NCI-H128 (cell line): ENCODE measurements around the gene SUCLG2.

Experiments
- DNase-seq: peaks from one replicate; lab custom pipeline; 2025; ENCODE audit not compliant: unreplicated experiment; lab: John Stamatoyannopoulos, UW

Gene SUCLG2

GRCh38 chr3:67462187-67462586, 192.2 kb downstream of the SUCLG2 start:
- no peak for DNase-seq

- DNase-seq, result no peak
Observed at GRCh38 chr3:67461667-67462142, 192.7 kb downstream of the SUCLG2 start.

- DNase-seq, result no peak
Observed at GRCh38 chr3:67460841-67461510, 193.4 kb downstream of the SUCLG2 start.

DNA sequence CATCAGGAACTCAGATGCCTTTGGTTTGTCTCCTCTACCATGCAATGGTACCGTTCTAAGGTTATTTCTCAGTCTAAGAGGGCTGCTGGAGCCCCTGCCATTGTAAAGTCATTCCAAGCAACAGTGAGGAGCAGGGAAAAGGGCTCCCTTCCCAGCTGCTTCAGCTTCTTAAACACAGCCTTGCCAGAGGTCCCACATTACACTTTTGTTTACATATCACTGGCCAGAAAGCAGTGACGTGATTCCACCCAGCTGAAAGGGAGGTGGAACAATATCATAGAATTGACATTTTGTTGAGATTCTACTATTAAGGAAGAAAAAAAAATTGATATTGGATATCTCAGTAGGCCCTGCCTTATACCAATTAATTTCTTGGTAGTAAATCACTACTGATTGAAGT, 194.6 kb downstream of the SUCLG2 start:
- no peak for DNase-seq

GRCh38 chr3:67458896-67459530, 195.4 kb downstream of the SUCLG2 start:
- no peak for DNase-seq

DNA sequence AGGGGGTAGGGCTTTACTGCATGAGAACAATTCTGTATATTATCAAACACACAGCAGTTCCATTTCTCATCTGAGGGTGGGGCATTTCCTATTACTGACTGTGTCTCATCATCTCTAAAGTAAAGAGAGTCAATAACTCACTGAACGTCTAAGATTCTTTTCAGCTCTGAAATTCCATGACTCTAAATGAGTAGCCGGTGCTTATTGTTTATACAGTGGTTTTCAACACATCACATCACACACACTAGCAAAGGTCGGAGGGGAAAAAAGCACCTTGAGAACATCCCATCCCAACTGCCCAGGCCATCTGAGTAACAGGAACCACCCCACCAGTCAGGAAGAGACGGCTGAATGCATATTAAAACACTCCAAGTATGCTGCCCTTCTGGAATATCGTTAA, 196.0 kb downstream of the SUCLG2 start:
- no peak for DNase-seq

DNA sequence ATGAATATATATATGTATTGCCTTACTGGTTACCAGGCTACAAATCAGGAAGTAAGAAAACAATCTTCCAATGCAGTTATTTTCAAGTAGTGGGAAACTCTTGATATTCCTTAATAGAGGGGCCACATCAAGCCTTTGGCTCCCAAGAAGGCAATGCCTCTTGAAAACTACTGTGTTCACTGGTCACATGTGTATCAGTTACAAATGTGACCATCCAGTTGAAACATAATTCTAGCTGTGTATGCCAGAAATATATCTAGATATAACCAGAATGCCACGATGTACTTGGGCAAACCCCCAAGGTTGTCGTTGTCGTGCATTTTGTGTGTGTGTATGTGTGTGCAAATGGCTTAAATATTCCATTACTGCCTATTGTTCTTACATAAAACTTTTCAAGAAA, 200.8 kb downstream of the SUCLG2 start:
- no peak for DNase-seq

DNA sequence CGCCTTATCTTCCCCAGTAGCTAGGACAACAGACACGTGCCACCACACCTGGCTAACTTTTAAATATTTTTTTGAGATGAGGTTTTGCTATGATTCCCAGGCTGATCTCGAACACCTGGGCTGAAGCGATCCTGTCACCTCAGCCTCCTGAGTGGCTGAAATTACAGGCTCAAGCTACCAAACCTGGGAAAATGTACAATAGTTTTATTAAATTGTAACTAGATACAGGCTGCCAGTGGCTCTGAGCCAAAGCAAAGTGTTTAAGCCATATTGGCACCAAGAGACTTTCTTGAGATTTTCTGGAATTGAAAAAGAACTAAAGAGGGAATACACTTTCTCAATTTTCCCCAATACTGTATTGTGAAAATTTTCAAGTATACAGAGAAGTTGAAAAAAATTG, 204.3 kb downstream of the SUCLG2 start:
- DNase-seq, result no peak

GRCh38 chr3:67447393-67447792, 207.0 kb downstream of the SUCLG2 start:
- no peak for DNase-seq

DNA sequence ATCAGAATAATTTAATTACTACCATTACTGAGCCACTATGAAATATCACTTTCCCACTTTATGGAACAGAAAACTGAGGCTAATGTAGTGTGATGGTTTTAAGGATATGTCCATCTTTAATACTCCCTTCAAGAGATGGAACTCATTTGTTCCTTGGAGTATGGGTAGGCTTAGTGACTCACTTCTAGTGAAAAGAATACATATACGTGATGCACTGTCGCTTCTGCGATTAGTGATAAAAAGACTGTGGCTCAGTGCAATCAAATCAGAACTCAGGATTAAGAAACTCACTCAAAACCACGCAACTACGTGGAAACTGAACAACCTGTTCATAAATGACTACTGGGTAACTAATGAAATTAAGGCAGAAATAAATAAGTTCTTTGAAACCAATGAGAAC, 216.6 kb downstream of the SUCLG2 start:
- DNase-seq, result no peak

DNA sequence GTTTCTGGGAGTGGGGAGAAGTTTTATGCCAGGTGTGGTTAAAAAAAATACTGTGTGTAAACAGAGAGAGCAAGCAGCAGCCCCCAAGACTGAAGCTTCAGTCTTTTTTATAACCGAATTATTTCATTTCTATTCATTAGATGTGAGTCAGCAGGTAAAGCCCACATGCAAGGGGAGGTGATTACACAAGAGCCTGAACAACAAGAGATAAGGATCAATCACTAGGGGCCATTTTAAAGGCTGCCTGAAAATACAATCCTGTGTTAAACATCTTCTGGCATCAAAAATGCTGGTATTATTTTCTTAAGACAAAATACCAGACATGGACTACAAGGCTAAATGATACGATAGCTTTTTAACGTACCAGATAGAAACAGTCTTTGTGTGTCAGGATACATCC, 217.3 kb downstream of the SUCLG2 start:
- no peak for DNase-seq

DNA sequence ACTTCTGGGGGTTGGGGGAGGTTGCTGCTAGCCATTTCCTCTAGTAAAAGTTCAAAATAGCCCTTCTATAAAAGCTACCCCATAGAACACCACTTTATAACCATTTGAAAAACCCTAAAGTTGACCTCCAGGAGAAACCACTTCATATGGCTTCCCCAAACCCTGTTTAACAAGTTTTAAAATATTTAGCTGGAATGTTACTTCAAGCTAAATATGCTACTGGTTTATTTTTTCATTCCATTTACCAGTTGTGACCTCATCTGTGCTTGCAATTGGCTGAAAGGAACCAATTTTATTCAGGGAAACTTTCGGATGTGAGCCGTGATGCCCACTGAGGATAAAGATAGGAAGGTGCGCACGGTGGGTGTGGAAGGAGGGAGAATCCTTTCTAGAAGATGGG, 221.3 kb downstream of the SUCLG2 start:
- DNase-seq, result no peak

DNA sequence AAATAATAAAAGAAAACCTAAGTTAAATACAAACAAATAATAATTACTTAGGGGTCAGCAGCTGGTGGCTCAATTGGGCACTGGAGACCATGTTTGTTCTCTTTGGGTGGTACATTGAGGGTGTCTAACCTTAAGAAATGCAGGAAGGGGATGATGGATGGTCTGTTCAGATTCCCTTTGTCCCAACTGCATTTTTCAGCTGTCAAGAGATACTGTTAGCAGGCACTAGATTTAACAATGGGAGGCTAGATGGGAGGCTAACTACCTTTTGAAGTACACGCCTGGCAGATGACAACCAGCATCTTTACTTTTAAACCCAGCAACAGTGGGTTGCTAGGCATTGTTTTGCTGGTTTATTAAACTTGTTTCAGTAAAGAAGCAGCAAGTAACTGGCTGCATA, 222.5 kb downstream of the SUCLG2 start:
- DNase-seq, result no peak

- DNase-seq, result no peak
Observed at GRCh38 chr3:67423722-67424121, 230.7 kb downstream of the SUCLG2 start.

GRCh38 chr3:67421912-67422311, 232.5 kb downstream of the SUCLG2 start:
- DNase-seq, result no peak

DNA sequence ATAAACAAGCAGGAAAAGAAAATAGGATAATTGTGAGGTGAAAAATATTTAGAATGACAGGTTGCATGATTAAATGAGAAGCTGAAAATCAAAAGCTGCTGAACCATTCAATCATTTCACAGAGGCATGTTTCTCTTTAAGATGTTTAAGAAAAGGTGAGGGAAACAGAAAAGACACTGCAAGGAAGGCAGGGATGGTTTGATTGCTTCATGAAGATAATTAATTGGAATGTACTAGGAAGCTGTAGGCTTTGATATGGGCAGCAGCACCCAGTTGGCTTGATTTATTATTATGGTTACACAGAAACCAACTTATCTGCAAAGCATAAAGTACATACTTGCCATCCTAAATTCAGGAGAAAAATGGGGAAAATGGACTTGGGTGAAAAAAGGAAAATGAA, 234.6 kb downstream of the SUCLG2 start:
- no peak for DNase-seq

DNA sequence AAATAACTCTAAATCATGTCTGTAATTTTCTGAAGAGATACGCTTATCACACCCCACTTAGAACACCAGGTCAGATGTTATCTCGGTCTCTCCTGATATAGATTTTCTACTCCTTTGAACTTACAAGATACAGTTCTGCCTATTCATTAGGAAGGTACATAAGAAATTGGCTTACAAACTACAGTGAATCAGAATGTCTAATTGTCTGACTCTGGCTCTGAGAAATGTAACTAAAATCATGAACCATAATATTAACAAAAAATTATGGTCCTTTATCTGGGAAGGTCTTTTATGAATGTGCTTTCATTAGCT, 235.2 kb downstream of the SUCLG2 start:
- DNase-seq, result no peak

- DNase-seq, result no peak
Observed at GRCh38 chr3:67418426-67419217, 235.8 kb downstream of the SUCLG2 start.

DNA sequence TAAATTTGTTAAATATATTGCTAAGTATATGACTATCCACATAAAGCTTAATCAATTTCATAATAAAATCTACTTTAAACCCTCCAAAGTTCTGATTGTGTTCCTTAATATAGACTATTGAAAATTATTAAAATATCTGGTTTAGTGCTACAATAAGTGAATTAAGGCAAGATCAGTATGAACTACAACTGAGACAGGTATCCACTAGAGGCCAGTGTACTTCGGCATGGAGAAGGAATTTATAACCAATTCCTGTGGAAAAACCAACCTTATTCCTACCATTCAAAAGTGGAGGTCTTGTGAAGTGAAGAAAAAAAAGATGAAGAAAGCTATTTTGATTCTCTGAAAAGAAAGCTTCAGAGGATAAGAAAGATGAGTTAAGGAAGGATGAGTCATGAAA, 237.7 kb downstream of the SUCLG2 start:
- no peak for DNase-seq

- DNase-seq, result no peak
Observed at GRCh38 chr3:67415511-67415910, 238.9 kb downstream of the SUCLG2 start.

GRCh38 chr3:67414740-67415139, 239.7 kb downstream of the SUCLG2 start:
- DNase-seq, result no peak

DNA sequence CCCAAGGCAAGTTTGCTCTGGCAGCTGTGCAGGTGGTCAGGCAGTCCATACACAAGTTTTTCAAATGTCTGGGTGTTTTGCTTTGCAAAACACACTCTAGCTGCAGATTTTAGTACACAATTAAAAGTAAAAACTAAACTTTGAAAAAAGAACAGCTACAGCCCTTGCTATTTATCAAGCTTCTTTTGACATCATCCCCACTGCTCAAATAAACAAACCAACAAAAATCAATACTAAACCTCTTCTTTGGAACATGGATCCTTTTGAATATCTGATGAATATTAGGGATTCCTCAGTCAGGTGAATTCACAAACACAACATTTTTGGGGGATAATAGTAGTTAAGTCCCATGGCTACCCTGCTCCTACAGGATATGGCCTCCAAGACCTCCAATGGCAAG, 249.2 kb downstream of the SUCLG2 start:
- no peak for DNase-seq
